Esophagus squamous epithelium (tissue), 5 donors: ENCODE data around the gene SETD1A. TPM values are rescaled to one million over a fixed set of nuclear protein-coding genes. Genes with fewer than 3 reads are reported as not detected.
A peak's percentile ranks its signal among the peaks of the same experiment; 100 is the strongest.

Experiments
- DNase-seq: peaks from one replicate; lab custom pipeline; 2025; lab: John Stamatoyannopoulos, UW
- H3K27ac ChIP-seq, 4 donors: fragments of 200-600 bp; sonication (generic); one replicate each; pipeline ENCODE4 v1.5.1; 2016 to 2019; ENCODE audit warnings: mild to moderate bottlenecking in 1 of 4
- H3K27me3 ChIP-seq, 4 donors: fragments of 200-600 bp; sonication (generic); 1 replicate in 3 of 4; 2 replicates in 1 of 4; pipeline versions ENCODE4 v1.5.1 to v1.6.0; 2017 to 2021; ENCODE audit warnings: antibody characterized with exemption in 1 of 4
- H3K36me3 ChIP-seq, 3 donors: fragments of 200-600 bp; sonication (generic); one replicate each; pipeline ENCODE4 v1.5.1; 2016 to 2019
- H3K4me1 ChIP-seq, 3 donors: fragments of 200-600 bp; sonication (generic); one replicate each; pipeline ENCODE4 v1.5.1; 2017 to 2019
- H3K4me3 ChIP-seq, 4 donors: fragments of 200-600 bp; sonication (generic); 1 replicate in 3 of 4; 2 replicates in 1 of 4; pipeline ENCODE4 v1.5.1; 2016 to 2019; ENCODE audit warnings: mild to moderate bottlenecking in 2 of 4, moderate library complexity in 1 of 4
- H3K9me3 ChIP-seq, 3 donors: fragments of 200-600 bp; sonication (generic); one replicate each; pipeline ENCODE4 v1.5.1; 2016 to 2019
- POLR2A ChIP-seq, 4 donors: fragments of 450-650 bp; IDR thresholded peaks; one replicate each; pipeline ENCODE4 v1.6.1; 2017; ENCODE audit warnings: antibody characterized with exemption in 4 of 4, mild to moderate bottlenecking in 4 of 4, moderate library complexity in 3 of 4
- WGBS, 2 donors: methylation state at CpG; one replicate each; pipeline ENCODE4 v1.1.5; 2018; 5-methylcytosine and 5-hydroxymethylcytosine counted together
- intact Hi-C: fragments of 100-400 bp; cut with DNase I; formaldehyde crosslinking; loops from one replicate; pipeline ENCODE4 v1.15.0; 2022
- total RNA-seq, 4 donors: library from RNA; depleted of rRNA; stranded (reverse); fragments of >200 nt; gene quantifications; one replicate each; pipeline ENCODE4 v1.1.0, GENCODE V29; 2016
- TF ChIP-seq, protein P1 (sequence below), 6 experiments: fragments of 450-650 bp in 4 of 6; fragments of 200-600 bp in 2 of 6; sonication (generic) in 2 of 6; IDR thresholded peaks; one replicate each; pipeline ENCODE4 v1.5.1; 2016 to 2019; ENCODE audit warnings: antibody characterized with exemption in 6 of 6, mild to moderate bottlenecking in 4 of 6, moderate library complexity in 4 of 6
- donor health status: DM: yes; HTN: yes; CAD: no.

Gene SETD1A
- total RNA-seq, 4 donors from 2014 or later: 3.5 to 8.0 (median 5.4) TPM

DNA sequence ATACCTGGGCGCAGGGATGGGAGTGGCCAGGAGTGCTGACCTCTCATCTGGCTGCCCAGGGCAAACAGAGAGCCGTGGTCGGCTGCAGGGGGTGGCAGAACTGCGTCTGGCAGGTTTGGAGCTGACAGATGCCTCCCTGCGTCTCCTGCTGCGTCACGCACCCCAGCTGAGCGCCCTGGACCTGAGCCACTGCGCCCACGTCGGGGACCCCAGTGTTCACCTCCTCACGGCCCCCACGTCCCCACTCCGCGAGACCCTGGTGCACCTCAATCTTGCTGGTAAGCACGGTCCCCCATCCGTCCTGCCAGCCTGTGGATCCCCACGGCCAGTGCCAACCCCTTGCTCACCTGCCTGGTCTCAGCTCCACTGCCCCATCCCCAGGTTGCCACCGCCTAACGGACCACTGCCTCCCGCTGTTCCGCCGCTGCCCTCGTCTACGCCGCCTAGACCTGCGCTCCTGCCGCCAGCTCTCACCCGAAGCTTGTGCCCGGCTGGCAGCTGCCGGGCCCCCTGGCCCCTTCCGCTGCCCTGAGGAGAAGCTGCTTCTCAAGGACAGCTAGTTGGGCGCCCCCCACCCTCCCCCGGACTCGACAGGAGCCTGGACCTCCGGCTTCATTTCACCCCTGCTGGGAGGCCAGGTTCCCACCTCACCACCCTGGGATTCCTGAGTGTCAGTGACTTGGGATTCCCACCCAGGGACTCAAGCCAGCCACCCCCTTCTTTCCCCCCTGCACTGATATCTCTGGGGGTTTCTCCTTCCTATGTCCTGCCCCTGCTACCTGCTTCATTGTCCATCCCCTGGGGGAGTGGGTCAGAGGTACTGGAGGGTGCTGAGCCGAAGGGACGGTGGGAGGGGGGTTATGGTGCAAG lies 10.6 kb upstream of the SETD1A start:
- WGBS, 2 donors: 85 to 87% methylated on average over 17 to 32 of the region's 38 CpGs
- Histone ChIP-seq H3K27ac (no peak overlapping the region), H3K4me3 (no peak overlapping the region), H3K27me3 (no peaks in the 10 kb centered on the region), H3K36me3 (peaks cover 0 to 51% (median 15%) of the 10 kb centered on the region in 3 donors), H3K9me3 (no peaks in the 10 kb centered on the region), H3K4me1 (peaks cover 24 to 48% (median 26%) of the 10 kb centered on the region in 3 donors)
- no peak for TF ChIP-seq POLR2A (IDR thresholded peaks at IDR 0.05)
- TF ChIP-seq, protein P1, sequence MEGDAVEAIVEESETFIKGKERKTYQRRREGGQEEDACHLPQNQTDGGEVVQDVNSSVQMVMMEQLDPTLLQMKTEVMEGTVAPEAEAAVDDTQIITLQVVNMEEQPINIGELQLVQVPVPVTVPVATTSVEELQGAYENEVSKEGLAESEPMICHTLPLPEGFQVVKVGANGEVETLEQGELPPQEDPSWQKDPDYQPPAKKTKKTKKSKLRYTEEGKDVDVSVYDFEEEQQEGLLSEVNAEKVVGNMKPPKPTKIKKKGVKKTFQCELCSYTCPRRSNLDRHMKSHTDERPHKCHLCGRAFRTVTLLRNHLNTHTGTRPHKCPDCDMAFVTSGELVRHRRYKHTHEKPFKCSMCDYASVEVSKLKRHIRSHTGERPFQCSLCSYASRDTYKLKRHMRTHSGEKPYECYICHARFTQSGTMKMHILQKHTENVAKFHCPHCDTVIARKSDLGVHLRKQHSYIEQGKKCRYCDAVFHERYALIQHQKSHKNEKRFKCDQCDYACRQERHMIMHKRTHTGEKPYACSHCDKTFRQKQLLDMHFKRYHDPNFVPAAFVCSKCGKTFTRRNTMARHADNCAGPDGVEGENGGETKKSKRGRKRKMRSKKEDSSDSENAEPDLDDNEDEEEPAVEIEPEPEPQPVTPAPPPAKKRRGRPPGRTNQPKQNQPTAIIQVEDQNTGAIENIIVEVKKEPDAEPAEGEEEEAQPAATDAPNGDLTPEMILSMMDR (IDR thresholded peaks at IDR 0.05): no peak
- intact Hi-C loops: no loop called here
- DNase-seq: no peak

DNA sequence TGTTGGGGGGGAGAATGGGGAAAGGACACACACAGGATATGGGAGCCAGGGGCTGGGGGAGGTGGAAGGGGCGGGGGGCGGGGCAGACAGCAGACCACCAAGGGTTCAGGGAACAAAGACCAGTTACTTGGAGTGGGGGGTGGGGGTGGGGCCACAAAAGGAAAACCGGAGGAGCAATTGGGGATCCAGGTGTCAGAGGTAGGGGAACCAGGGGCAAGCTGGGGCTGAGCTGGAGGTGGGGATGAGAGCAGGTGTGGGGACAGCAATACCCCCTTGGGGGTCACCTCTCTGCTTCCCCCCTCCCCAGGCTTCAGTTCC lies 10.1 kb upstream of the SETD1A start:
- Histone ChIP-seq H3K27me3 (no peaks in the 10 kb centered on the region), H3K27ac (peak overlapping the region; percentile 91 to 98 (median 94)), H3K36me3 (peaks cover 0 to 46% (median 11%) of the 10 kb centered on the region in 3 donors), H3K4me1 (peaks cover 20 to 48% (median 26%) of the 10 kb centered on the region in 3 donors), H3K9me3 (no peaks in the 10 kb centered on the region), H3K4me3 (peak overlapping the region in 2 of 4 donors; percentile 88 to 93)
- WGBS, 2 donors: 79 to 83% methylated on average over 3 of the region's 3 CpGs
- DNase-seq: no peak
- TF ChIP-seq, protein P1 (IDR thresholded peaks at IDR 0.05): no peak
- TF ChIP-seq POLR2A (IDR thresholded peaks at IDR 0.05): no peak
- intact Hi-C loops: no loop called here

DNA sequence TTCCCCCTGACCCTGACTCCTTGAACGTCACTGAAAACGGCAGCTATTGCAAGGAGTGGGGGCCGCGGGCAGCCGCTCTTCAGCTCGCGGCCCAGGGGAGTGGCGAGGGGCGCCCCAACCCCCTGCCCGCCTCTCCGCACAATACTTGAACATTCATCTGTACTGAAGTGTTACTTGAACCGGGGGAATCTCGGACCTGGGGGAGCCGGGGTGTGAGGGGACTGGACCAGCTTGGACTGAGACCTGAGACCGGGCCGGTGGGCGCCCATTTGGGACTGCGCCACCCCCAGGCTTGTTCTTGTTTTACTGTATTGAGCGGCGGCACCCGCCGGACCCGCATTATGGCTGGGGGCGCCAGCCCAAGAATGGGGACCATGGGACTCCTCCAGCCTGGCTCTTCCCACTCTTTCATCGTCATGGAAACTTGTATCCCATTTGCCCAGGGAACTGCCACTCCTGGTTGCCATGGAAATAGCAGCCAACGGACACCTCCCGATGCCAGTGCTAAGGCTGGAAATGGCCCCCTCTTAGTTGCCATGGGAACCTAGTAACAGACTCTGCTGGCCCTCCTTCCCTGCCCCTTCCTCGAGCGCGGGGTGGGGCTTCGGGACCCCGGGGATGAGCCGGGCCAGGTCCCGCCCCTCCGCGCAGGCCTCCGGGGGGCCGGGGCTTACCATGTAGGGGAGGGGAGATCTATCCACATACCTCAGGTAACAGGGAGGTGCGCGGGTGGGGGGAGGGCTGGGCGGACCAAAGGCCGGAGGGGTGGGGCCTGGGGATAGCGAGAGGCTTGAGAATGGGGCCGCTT lies 9.5 kb upstream of the SETD1A start:
- no peak for DNase-seq
- 43 to 50% methylated on average over 6 to 22 of the region's 44 CpGs for WGBS, 2 donors
- Histone ChIP-seq H3K27ac (peak overlapping the region; percentile 91 to 98 (median 94)), H3K4me3 (peak overlapping the region; percentile 73 to 93 (median 89)), H3K36me3 (peaks cover 0 to 41% (median 5%) of the 10 kb centered on the region in 3 donors), H3K9me3 (no peaks in the 10 kb centered on the region), H3K27me3 (no peaks in the 10 kb centered on the region), H3K4me1 (peaks cover 20 to 52% (median 26%) of the 10 kb centered on the region in 3 donors)
- no peak for TF ChIP-seq POLR2A (IDR thresholded peaks at IDR 0.05)
- TF ChIP-seq, protein P1 (IDR thresholded peaks at IDR 0.05): no peak
- intact Hi-C loops: no loop called here

DNA sequence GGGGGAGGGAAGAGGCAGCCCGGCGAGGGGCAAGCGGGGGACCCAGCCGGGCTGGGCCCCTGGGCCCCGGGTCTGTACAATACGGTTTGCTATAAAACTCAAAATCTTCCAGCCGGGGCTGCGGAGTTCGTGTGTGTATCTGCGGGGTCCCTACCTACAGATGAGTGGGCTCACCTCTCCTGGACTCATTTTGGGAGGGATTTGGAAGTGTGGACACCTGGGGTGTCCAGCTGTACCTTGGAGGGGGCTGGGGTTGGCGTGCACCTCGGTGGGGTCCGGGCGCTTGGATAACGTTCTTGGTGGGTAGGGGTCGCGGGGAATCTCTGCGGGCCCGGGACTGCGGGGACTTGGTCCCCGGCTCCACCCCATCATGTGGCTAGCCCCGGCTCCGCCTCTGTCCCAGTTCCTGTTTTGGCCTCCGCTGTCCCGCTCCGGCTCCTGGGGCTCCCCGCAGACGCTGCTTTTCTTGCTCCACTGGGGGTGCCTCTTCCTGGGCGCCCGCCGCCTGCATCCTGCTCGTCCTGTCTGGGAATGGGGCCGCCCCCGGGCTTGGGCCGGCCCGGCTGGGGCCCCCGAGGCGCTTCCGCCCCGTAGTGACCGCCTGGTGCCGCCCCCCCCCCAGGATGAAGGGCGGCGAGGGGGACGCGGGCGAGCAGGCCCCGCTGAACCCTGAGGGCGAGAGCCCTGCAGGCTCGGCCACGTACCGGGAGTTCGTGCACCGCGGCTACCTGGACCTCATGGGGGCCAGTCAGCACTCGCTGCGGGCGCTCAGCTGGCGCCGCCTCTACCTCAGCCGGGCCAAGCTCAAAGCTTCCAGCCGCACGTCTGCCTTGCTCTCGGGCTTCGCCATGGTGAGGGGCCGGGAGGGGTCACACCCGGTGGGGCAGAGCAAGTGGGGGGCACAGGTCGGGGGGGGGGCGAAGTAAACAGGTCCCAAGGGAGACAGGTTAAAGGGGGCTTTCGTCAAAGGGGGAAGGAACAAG lies 8.6 kb upstream of the SETD1A start, which contains the start of gene ORAI3:
TSS of gene ORAI3 (plus strand) at position 402 of the 983 bp plus-strand sequence. CDS start at position 624, 222 bp downstream.
- Histone ChIP-seq H3K4me3 (peak within 1 kb of the TSS; percentile 73 to 93 (median 89)), H3K9me3 (no peaks in the 10 kb centered on the region), H3K4me1 (peaks cover 20 to 61% (median 35%) of the 10 kb centered on the region in 3 donors), H3K27ac (peak within 1 kb of the TSS; percentile 91 to 98 (median 94)), H3K27me3 (no peaks in the 10 kb centered on the region), H3K36me3 (peaks cover 0 to 33% (median 0%) of the 10 kb centered on the region in 3 donors)
- WGBS, 2 donors: 0 to 11% methylated on average over 9 to 27 of the region's 70 CpGs
- peak; percentile 32 for DNase-seq
- intact Hi-C loops: no loop called here
- TF ChIP-seq, protein P1 (IDR thresholded peaks at IDR 0.05): no peak
- peak in 2 of 4 donors; percentile 47 to 82 for TF ChIP-seq POLR2A (IDR thresholded peaks at IDR 0.05)
